HG03469 (cell line): ENCODE measurements around the gene CD47.

Experiments used
- ATAC-seq: cut with Tn5 transposase; IDR thresholded peaks from one replicate; pipeline ENCODE4 v1.9.1; 2021; ENCODE audit warnings: mild to moderate bottlenecking, moderate library complexity, moderate number of reproducible peaks; ENCODE audit not compliant: unreplicated experiment

CD47 gene

GRCh38 chr3:108055931-108056330 is 34.9 kb downstream of the CD47 start:
- ATAC-seq, result no peak

GRCh38 chr3:108054935-108055334 is 35.9 kb downstream of the CD47 start:
- ATAC-seq, result no peak

- no peak for ATAC-seq
These were observed 37.3 kb downstream of the CD47 start for GRCh38 chr3:108053483-108053882.

GRCh38 chr3:108053067-108053466 is 37.8 kb downstream of the CD47 start:
- no peak for ATAC-seq

- ATAC-seq, result no peak
These were observed 39.8 kb downstream of the CD47 start for GRCh38 chr3:108051005-108051404.

- ATAC-seq, result no peak
These were observed 42.8 kb downstream of the CD47 start for GRCh38 chr3:108047987-108048386.

GRCh38 chr3:108046247-108046646 is 44.6 kb downstream of the CD47 start:
- no peak for ATAC-seq

GRCh38 chr3:108044699-108045098 is 46.1 kb downstream of the CD47 start:
- ATAC-seq, result no peak

- ATAC-seq, result no peak
These were observed 48.5 kb downstream of the CD47 start for GRCh38 chr3:108042300-108042699.

GRCh38 chr3:108041253-108041652 is 49.6 kb downstream of the CD47 start:
- ATAC-seq, result no peak

- no peak for ATAC-seq
These were observed 53.1 kb downstream of the CD47 start for GRCh38 chr3:108037770-108038169.

GRCh38 chr3:108036984-108037741 is 53.7 kb downstream of the CD47 start:
- ATAC-seq, result peak; percentile 79

- no peak for ATAC-seq
These were observed 54.4 kb downstream of the CD47 start for GRCh38 chr3:108036401-108036800.

- ATAC-seq, result no peak
These were observed 55.1 kb downstream of the CD47 start for GRCh38 chr3:108035751-108036150.

- ATAC-seq, result no peak
These were observed 58.9 kb downstream of the CD47 start for GRCh38 chr3:108031895-108032294.

GRCh38 chr3:108030960-108031359 is 59.9 kb downstream of the CD47 start:
- no peak for ATAC-seq

- ATAC-seq, result no peak
These were observed 61.4 kb downstream of the CD47 start for GRCh38 chr3:108029466-108029865.

GRCh38 chr3:108028896-108029295 is 61.9 kb downstream of the CD47 start:
- no peak for ATAC-seq

GRCh38 chr3:108025177-108025576 is 65.7 kb downstream of the CD47 start:
- ATAC-seq, result no peak

GRCh38 chr3:108024146-108024850 is 66.5 kb downstream of the CD47 start:
- ATAC-seq, result no peak

- no peak for ATAC-seq
These were observed 68.3 kb downstream of the CD47 start for GRCh38 chr3:108022256-108023150.
